CD4-positive, alpha-beta T cell treated with Interferon alpha-2 for 1 hour (primary cell): ENCODE measurements around the gene FGF13.

Experiments
- DNase-seq, 2 donors: peaks; one replicate each; pipeline ENCODE4 v3.0.0-alpha.2; 2020 to 2022

FGF13 gene

DNA sequence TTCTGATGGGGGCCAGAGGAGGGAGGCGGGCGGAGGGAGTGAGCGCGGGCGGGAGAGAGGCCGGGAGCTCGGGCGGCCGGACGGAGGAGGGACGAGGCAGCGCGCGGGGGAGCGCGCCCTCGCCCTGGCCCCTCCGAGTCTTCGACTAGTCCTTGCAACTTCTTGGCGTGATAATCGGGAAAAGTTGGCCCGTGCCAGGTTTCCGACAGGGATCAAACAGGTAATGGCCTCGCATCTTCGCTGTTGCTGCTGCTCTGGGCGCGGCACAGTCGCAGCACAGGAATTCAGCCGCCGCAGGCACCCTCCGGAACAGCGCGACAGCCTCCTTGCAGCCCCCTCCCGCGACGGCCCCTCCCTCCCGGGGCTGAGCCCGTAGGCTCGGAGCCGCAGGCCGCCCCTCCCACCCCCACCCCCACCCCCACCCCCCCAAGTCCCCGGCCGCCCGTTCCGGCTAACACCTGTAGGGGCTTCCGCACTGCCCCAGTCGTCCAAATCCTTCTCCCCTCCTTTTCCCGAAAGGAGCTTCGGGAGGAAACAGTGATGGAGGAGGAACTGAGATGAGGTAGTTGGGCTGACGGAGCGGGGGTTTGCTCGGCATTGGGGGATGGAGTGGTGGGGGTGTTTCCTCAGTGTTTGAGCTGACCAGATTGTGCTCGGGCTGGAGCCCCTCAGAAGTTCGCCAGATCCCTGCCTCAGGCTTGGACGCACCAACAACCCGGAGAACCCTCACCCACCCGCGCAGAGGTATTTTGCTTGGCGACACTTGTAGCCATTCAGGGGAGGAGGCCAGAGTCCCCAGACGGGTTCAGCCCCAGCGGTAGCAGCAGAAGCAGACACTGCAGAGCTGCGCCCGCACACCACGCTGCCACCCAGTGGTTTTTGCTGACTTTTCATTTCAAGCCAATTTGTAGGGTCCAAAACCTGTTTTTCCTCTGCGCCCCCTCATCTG is at the start of gene FGF13:
Gene FGF13, minus strand, starts transcription at position 319 of the 949 bp plus-strand sequence. CDS start 714 bp downstream, outside the sequence.
- DNase-seq: no peak

DNA sequence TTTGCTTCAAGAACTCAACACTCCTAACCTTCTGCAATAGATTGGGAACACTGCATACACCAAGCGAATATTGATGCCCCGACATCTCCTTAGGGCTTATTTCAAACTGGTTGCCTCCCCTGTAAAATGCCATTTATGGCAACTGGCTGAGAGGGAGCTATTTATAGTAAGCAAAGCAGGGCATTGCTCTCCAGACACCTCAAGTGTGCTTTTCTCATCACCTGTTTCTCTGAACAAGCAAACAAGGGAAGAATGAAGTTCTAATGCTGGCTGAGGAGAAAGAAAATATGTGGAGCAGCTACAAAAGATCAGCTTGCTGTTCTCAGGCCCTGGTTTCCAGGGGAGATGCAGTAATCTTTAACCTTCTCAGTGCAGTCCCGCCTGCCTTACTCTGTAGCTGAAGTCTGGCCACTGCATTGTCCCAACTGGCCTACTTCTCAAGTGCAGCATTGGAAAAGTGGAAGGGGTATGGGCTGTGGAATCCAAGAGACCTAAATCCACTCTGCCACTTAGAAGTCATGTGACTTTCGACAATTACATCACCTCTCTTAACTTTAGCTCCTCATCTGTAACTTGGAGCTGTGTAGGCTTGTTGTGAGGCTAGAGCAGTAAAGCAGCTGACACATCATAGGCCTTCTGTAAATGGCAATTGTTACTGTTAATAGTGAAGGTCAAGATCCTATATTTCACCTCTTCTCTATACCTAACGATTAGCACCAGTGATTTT is 47.9 kb upstream of the FGF13 start:
- no peak for DNase-seq

DNA sequence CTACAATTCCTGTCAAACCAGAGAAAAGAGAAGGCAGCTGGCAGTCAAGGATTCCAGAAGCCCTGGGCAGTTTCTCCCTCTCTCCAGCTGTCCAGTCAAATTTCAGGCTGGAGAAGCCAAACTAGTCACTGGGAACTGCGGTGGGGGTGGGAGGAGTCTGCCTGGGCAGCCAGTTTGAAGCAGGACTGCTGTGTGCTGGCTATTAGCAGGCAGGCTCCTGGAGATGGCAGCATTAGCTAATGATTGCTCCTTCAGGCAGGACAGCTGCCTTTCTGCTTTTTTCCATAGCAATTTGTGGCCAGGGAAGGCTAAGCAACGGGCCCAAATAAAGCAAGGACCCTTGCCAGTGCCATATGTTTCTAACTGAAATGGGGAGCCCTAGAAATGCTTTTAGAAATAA is 44.7 kb upstream of the FGF13 start:
- no peak for DNase-seq

DNA sequence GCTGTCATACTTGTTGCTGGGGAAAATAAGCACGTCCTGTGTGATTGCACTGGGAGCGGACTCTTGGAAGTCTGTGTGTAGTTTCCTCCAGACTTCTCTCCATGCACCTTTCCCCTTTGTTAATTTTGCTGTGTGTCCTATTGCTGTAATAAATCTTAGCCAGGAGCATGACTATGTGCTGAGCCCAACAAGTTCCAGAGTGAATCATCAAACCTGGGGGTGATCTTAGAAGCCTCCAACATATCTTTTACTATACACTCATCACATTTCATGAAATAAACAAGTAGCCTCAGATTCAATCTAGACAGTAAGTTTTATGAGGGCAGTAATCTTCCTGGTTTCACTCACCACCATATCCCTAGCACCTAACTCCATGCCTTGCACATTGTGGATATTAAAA is 43.3 kb upstream of the FGF13 start:
- DNase-seq: no peak

DNA sequence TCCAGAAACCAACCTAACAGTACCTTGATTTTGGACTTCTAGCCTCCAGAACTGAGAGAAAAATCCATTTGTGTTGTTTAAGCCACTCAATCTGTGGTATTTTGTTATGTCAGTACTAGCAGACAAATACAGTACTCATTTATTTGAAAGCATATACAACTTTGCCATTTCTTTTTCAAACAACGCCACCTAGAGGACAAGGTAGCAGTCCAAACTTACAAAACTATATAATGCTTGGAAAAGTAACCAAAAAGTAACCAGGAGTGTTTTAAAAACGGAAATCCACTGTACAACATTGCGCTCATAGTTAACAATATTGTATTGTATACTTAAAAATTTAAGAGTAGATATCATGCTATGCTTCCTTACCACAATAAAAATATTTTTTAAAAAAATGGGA is 37.0 kb upstream of the FGF13 start:
- DNase-seq: no peak

DNA sequence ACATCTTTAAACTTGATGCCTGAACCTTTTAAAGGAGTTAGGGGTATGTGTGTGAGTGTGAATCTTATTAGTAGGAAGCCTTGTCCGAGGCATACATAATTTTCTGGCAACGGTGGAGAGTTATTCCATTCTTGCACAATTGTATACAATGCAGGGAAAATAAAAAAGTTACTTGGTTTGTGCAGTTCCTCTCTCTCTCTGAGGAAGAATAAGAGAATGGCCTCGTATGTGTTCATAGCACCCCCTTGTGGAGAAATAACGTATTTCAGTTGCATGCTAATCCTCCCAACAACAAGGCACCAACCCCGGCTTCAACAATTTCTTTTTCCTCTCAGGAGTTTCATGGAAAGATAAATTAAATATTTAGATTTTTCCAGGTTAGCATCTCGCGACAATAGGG is 33.7 kb upstream of the FGF13 start:
- DNase-seq: peak in 1 of 2 donors; percentile 7

DNA sequence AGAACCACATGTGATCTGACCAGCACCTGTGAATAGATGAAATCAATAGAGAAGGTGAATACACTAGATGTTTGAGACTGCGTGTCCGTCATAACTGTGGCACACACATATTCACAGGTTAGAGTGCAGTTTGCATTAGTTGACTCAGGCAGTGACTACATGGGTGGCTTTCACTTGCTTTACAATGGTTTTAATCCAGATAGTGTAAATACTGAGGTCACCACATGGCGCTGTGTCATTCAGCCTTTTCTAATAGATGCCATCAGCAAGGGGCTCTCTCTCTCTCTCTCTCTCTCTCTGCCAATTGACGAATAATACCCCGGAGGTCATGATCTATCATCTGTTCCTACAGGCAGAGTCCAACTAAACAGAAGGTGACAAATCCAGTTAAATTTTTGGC is 30.7 kb upstream of the FGF13 start:
- DNase-seq: no peak

DNA sequence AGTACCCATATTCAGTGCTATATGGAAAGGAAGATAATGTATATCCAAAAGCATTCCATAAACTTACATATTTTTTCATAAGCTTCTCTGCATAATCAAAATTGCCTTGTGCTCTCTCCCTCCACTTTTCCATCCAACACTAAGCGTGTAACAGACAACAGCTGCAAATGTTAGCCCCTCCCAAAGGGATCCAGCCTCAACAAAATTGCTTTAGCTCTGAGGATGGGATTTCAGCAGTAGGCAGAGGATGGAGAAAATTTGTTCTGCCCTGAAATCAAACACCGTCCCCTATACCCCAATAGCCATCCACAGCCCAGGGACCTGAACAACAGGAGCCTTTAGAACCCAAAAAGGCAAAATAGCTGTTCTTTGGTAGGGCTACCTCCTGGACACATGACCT is 28.8 kb upstream of the FGF13 start:
- no peak for DNase-seq

DNA sequence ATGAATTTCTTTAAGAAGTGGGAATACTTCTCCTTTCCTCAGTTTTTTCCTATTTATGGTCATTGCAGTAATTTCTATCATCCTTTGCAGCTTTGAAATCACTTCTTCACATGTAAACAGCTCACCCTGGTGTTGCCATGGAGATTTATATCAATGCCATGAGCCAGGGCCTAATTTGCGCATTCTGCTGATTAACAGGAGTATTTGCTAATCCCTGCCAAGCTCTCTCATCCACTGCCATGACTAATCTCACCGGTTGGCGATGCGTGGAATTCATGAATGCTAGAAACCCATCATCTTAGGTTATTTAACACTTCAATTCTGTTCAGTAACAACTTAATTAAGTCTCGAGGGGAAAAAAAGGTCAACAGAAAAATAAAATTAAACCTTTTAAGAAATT is 11.8 kb upstream of the FGF13 start:
- no peak for DNase-seq

DNA sequence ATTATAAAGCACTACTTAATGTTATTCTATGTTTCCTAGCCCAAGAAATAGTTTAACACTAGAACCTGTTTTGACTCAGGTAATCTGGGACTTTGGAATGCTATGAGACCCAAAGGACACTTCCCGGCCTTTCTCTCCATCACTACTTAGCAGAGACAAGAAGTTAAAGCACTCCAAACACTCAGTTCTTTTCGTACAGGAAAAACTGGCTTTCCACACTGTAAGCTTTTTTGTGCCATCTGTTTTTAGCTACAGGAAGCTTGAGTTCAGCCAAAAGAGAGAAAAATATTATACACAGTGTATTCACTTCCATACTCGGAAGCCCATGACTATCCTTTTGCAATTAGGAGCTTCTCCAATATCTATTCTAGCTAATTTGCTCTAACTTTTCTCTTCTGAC is 7.9 kb upstream of the FGF13 start:
- DNase-seq: no peak

DNA sequence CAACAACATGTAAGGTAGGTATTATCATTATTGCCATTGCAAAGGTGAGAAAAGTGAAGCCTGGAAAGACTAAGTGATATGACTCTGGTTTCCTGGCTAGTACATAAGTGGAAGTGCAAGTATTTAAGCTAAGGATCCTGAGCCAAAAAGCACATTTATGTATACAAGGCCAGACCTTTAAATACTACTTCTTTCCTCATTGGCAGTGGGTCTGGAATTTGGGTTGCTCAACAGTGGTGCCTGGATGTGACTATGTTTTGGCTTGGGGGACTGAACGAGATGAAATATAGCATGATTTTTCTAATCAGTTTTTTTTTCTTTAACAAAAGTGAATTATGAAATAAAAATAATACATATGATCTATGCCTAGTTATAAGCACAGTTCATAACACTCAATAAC is 7.4 kb upstream of the FGF13 start:
- no peak for DNase-seq

DNA sequence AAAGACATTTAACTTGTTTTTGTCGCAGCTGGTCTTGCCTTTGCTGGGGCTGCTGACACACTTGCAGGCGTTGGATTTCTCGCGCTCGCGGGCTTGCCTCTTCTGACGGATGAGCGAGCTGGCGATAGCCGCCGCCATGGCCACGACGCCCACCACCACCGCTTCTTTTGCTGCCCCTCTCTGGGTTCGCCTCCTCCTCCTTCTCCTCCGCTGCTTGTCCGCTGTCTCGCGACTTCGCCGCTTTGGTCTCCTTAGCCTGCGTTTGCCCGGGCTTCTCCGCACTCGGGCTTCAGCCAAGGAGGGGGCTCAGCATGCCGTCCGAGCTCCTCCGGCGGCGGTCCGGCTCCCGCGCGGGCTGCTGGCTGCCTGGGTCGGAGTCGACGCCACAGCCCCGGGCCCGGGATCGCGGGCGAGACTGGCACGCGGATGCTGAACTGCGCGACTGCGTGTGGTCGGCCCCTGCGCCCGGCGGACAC is 613 bp downstream of the FGF13 start:
- DNase-seq: no peak

DNA sequence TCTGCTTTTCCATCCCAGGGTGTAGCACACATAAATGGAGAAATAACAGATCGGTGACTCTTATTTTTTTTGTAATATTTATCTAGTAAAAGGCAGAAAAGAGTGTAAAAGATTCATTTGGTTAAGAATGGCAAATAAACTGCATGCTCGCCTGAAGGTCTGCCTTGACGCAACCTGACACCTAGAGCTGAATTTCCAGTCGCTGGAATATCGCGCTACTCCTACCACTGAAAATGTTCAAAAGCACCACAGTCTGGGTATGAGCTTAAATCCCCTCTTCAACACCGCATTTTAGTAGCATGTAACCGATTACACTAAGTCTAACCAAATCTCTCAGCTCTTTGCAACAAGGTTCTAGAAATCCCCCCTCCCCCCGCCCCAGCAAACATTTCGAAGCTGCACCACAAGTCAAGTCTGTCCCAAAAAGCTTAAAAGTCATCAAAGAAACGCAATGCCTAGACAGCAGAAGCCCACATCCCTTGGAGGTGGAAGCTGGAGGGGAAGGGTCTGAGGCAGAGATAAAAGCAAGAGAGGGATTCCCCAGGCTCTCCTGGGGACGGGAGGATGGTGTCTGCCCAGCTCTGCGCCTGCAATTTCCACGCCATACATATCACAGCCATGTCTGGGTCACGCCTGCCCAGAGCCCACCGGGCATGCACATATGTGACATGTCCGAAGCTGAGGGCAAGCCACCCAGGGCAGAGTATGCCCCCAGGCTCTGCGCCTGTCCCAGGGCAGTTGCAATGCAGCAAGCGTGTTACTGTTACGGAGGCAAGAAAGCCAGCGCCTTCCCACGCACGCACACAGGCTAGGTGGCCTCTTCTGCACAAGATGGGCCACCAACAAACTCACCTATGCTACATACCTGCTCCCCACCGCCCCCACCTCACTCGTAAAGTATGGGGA is 1.4 kb downstream of the FGF13 start:
- no peak for DNase-seq

DNA sequence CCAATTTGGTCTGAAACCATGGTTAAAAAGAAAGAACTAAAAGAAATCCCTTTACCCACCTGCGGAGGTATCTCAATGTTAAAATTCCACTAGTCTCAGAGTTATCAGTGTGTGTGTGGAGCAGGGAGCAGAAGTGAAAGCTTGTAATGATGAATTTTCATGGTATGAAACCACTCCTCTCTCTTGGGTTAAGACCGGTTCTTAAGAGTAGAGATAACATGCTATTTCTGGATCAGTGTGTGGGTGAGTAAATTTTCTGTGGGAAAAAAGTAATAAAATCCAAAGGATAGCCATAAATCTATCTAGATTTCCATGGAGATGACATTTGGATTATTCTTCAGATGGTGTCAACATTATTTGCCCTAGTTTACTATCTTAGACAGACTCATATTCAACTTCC is 3.2 kb downstream of the FGF13 start:
- no peak for DNase-seq

DNA sequence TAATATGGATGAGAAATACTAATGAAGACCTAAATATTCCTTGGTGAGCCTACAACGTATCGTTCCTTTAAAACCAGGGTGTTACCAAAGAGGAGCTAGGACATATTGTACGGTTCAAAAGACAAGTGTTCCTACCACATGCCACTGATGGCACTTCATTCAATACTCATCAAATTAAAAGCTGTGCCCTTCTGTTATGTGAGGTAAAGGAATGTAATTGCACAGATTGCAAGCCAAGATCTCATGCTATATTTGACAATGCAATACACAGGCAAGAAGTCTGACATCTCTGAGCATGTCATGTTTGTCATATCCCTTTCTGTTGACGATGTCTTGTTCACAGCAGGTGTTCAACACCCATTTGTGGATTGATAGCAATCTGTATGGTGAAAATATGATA is 6.9 kb downstream of the FGF13 start:
- no peak for DNase-seq

DNA sequence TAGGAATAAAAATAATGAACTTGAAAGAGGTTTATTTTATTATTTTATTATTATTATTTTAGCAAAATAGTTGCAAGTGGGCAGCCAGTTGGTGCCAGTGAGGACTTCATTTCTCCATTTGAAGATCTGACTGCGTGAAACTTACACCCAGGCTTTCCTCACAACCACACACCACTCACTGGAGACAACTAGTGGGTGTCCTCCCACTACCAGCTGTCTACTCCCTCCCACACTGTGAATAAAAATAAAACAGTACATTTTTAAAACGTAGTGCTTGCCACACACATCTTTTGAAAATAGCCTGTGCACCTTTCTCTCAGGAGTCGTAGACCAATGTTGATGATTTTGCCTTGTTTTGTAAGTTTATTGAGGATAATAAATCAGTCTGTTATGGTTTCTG is 7.4 kb downstream of the FGF13 start:
- DNase-seq: no peak

DNA sequence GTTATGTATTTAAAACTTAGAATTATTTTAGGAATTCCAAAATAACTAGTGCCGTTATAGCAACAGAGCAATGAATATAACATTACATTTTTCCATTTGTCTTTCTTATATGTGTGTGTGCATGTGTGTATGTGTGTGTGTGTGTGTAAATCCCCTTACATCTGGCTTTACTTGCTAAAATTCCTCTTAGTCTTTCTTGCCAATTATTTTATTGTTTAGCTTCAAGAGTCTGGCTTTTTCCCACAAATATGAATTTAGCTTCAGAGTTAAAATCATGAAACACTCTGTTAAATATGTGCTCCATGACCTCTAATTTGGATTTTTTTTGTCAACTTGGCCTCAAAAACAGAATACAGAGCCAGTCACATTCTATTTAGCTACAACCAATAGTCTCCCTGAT is 18.9 kb downstream of the FGF13 start:
- no peak for DNase-seq

DNA sequence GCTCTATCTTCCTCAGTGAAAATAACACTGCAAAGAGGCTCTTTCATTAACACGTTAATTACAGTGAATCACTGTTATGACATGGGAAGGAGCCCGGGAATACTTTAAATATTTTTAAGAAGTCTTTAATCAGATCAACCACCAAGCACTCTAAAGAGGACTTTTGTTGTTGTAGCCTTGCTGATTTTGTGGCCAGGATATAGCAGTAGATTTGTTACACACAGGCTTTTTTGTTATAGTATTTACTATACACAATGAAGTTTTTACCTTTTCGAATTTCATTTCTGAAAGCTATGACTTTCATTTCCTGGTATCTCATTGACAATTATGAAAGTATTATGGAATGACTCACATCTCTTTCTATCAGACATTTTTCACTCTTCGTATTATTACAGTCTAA is 20.3 kb downstream of the FGF13 start:
- DNase-seq: no peak

DNA sequence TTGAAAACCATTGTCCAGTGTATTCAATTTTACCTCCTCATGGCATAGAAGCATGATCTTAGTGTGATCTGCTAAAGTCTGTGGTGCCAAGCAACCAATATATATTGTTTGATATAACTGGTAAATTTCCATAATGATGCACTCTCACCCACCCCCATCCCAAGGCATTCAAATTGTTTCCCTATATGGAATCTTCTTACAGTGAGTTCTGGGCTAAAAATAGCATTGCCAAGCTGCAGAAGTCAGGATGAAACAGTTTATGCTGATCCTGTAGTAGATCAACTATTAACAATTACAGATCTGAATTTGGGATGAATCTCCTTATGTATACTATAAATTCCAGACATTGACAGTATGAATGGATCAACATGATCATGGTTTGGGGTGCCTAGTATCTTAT is 20.9 kb downstream of the FGF13 start:
- DNase-seq: no peak

DNA sequence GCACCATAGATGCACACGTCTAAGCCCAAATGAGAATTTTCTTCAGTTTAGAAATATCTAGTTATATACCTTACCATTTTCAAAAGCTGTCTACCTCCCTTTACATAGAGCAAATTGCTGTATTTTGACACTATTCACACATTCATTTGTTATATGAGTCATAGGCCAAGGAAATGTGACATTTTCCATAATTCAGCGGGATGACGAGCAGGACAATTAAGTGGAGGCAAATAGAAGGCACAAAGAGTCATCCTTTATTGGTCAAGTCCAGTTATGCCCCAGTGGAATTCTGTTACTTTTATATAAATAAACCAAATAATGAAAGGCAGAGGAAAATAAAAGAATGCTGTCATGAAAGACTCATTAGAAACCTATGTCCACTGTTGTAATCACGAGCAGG is 27.9 kb downstream of the FGF13 start:
- no peak for DNase-seq

DNA sequence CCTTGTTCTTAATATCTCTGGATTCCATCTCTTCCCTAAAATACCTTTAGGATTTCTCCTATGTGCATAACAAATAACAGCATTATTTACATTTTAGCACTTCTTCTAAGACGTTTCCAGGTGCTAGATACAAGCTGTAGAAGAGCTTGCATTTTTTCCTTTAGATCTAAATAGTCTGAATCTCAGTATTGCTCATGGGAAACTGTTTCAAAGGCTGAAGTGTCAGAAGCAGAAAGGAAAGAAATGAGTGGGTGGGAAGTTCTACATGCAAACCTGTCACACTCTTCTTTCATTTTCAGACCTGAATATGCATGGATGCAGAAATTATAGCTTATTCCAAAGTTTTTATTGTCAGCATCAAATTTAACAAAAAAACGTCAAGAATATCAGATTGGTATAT is 41.8 kb downstream of the FGF13 start:
- DNase-seq: no peak

DNA sequence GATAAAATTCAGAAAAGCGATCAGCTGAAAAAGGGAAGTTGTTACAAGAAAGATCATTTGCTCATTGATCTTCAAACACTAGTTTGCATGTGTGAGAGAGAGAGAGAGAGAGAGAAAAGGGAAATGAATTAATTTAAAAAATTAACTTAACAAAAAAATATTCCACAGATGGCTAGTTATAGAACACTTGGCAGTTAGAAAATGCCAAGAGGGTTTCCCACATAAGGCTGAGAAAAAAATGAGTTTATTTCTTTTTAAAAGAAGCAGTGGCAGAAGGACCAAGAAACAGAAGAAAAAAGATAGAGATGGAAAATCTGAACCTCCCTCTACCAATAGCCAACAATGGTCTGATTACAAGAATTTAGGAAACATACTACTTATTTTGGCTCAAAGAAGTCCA is 47.1 kb downstream of the FGF13 start:
- DNase-seq: no peak

DNA sequence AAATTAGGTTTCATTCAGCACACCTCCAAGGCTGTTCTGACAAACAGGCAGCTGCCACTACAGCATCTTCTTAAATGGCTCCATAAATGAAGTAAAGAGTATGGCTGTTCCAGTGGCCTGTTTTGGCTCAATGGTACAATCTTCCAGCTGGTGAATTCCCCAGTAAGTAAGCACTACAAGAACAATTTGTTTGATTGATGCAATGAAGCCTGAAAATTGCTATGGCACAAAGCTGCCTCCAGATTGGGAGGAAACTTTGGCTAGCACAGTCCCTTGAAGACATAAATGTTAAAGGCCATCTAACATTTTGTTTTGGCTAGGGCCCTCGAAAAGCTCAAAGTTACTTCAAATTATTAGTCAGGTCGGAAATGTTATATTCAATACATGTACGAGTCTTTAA is 47.5 kb downstream of the FGF13 start:
- DNase-seq: no peak
